GM12874 (cell line): ENCODE results near the gene TRIM8.

Source experiments
- TF ChIP-seq, protein P1 (sequence below): IDR thresholded peaks from 2 replicates; pipeline ENCODE4 v1.5.1; 2011; ENCODE audit warnings: low read depth, mild to moderate bottlenecking, control low read depth, low read length, moderate library complexity; ENCODE audit not compliant: insufficient read depth

The TRIM8 gene, protein sequence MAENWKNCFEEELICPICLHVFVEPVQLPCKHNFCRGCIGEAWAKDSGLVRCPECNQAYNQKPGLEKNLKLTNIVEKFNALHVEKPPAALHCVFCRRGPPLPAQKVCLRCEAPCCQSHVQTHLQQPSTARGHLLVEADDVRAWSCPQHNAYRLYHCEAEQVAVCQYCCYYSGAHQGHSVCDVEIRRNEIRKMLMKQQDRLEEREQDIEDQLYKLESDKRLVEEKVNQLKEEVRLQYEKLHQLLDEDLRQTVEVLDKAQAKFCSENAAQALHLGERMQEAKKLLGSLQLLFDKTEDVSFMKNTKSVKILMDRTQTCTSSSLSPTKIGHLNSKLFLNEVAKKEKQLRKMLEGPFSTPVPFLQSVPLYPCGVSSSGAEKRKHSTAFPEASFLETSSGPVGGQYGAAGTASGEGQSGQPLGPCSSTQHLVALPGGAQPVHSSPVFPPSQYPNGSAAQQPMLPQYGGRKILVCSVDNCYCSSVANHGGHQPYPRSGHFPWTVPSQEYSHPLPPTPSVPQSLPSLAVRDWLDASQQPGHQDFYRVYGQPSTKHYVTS

GRCh38 chr10:102644066-102644645 is at the start of gene TRIM8:
Gene TRIM8, plus strand, starts transcription at chr10:102644479. Its CDS starts 139 bp downstream, at chr10:102644618.
- TF ChIP-seq, protein P1, sequence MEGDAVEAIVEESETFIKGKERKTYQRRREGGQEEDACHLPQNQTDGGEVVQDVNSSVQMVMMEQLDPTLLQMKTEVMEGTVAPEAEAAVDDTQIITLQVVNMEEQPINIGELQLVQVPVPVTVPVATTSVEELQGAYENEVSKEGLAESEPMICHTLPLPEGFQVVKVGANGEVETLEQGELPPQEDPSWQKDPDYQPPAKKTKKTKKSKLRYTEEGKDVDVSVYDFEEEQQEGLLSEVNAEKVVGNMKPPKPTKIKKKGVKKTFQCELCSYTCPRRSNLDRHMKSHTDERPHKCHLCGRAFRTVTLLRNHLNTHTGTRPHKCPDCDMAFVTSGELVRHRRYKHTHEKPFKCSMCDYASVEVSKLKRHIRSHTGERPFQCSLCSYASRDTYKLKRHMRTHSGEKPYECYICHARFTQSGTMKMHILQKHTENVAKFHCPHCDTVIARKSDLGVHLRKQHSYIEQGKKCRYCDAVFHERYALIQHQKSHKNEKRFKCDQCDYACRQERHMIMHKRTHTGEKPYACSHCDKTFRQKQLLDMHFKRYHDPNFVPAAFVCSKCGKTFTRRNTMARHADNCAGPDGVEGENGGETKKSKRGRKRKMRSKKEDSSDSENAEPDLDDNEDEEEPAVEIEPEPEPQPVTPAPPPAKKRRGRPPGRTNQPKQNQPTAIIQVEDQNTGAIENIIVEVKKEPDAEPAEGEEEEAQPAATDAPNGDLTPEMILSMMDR = no peak

DNA sequence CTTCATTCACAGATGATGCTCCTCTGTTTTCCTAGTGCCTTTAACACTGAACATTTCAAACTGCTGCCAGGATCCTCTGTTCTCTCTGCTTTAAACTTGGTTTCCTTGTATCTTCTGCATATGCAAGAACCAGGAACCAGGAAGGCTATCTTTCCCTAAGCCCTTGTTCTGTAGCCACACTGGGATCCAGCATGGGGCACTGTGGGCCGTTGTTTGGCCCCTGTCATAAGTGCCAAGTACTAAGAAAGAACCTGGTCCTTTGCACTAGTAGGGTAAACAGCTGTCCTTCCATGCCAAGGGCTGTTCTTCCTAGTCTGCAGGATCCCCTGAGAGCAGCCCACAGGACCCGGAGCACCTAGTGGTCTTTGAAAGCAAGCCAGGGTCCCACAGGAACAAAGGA is 49.0 kb upstream of the TRIM8 start:
- TF ChIP-seq, protein P1 = no peak

- TF ChIP-seq, protein P1 = no peak
These were observed 48.4 kb upstream of the TRIM8 start for GRCh38 chr10:102595897-102596296.

GRCh38 chr10:102596506-102596971 is 47.7 kb upstream of the TRIM8 start:
- TF ChIP-seq, protein P1 = peak; percentile 88

DNA sequence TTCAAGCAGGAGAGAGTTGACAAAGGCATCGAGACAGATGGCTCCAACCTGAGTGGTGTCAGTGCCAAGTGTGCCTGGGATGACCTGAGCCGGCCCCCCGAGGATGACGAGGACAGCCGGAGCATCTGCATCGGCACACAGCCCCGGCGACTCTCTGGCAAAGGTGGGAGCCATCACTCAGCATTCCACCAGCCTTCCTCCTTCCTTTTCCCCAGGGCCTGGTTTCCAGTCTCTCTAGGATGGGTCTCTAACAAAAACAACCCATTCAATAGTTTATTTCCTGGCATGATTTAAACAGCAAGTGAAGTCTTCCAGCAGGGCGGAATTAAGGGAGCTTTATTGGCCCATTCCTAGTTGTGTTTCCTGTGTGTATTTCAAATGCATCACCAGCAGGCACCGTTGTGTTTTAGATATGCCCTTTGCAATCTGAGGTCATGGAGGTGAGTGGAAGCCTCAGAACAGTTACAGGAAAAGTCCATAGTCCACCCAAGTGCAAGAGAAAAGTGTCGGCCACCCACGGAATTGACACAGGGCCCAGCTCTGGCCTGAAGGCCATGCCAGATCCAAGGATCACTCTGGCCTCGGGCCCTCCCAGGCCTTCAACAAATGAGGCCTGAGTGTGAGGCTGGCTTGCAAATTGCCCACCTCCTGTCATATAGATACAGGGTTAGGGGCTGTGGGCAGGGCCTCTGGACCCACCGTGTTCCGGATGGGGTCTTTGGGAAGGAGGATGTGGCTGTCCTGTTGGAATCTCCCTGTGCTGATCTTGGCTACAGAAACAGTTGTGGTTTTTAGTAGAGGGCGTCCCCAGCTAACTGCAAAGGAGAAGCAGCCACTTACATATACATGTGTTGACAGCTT is 46.9 kb upstream of the TRIM8 start:
- TF ChIP-seq, protein P1 = no peak

DNA sequence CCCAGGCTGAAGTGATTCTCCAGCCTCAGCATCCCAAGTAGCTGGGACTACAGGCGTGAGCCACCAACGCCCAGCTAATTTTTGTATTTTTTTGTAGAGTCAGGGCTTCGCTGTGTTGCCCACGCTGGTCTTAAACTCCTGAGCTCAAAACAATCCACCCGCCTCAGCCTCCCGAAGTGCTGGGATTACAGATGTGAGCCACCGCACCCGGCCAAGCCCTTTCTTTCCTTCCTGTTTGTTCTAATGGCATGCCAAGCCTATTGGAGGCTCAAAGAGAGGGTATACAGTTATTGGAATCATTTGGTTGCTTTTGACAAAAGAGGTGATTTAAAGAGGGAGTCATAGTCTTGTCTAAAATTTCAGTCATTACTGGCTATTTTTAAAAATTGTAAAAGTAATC is 46.0 kb upstream of the TRIM8 start:
- TF ChIP-seq, protein P1 = no peak
